Measurements from ENCODE around the gene UBE2V1.
"Not testable (repeated sequence)": the region's sequence is repeated elsewhere in the genome, so short reads cannot be mapped to it uniquely, and the experiment has no call there.

UBE2V1 gene

DNA sequence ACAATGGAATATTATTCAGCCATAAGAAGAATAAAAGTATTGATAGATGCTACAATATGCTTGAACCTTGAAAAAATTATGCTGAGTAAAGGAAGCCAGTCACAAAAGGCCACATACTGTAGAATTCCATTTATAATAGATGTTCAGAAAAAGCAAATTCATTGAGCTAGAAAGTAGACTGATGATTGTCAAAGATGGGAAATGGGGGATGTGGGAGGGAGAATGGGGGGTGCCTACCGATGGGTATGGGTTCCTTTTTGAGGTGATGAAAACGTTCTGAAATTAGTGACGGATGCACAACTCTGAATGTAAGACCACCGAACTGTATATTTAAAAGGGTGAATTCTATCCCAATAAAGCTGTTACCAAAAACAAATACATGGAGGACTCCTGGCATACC is 18.4 kb downstream of the UBE2V1 start:
- no peak for DNase-seq (ENCODE audit: low spot score)

DNA sequence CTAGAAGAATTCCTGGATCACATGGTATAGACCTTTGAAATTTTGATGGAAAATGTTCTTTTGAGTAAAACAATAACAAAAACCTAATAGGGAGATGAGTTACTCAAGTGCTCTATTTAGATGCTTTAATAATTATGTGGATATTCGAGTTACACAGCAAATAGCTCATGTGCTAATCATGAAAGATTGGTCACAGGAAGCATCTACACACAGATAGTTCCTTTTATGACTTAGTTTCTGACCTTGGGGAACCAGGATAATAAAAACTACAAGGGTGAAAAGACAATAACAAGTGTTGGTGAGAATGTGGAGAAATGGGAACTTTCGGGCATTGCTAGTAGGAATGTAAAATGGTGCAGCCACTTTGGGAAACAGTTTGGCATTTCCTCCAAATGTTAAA is 19.7 kb downstream of the UBE2V1 start:
- DNase-seq (ENCODE audit: low spot score) = no peak

DNA sequence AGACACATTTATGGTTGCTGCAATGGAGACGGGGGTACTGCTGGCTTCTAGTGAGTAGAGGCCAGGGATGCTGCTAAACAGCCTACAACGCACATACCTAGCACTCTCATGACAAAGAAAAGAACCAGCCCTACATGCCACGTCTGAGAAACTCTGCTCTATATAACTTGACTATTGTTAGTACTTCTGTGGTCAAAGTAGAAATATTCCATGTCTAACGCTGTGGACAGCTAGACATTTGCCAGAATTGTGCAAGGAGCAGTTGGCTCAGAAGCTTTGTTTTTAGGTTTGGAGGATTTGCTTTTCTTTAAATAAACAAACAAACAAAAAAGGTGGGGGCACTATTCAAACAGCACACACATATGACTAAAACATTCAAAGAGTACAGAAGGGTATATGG is 20.5 kb downstream of the UBE2V1 start:
- no peak for DNase-seq (ENCODE audit: low spot score)

DNA sequence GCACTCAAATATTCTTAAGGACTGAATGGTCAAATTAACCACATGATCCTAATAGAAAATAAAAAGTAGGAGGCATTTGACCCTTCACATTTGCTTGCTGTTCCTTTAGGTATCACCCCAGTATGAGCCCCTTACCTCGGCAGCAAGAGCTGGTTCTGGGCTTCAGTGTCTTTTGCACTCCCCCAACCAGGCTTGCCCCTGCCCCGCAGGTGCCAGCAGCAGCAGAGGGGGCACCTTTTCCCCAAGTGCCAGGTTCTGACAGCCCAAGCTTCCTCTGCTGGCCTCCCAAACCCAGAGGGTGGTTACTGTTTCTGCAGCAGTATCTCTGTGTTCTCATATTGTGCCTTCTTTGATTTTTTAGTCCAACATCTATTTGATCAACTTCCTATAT is 23.2 kb downstream of the UBE2V1 start:
- DNase-seq (ENCODE audit: low spot score) = no peak

DNA sequence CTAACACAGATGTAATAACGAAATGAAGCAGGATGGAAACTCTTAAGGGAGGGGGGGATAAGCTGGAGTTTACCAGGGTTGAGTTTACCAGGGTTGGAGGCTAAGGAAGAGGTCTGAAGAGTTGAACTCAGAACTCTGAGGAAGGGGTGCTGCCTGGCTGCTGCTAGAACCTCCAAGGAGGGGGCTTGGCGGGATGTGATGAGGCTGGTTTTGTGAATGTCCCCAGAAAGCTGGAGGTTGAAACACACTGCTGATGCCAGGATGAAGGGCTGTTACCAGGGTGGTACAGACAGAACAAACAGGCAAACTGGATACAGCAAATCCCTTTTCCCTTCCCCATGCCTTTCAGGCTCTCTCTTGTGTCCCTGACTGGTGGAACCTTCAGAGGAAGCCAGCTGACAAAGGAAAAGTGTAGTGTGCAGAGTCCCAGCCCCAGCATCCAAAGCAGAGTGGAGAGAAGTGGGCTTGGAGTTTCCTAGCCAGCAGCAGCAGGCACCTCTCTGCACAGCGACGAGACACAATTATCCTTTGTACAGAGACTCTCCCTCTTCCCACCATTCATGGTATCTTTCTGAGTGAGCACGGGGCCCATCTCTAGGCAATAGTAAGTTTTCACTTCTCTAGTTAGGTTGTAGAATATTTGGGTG is 23.7 kb downstream of the UBE2V1 start:
- DNase-seq (ENCODE audit: low spot score) = no peak

DNA sequence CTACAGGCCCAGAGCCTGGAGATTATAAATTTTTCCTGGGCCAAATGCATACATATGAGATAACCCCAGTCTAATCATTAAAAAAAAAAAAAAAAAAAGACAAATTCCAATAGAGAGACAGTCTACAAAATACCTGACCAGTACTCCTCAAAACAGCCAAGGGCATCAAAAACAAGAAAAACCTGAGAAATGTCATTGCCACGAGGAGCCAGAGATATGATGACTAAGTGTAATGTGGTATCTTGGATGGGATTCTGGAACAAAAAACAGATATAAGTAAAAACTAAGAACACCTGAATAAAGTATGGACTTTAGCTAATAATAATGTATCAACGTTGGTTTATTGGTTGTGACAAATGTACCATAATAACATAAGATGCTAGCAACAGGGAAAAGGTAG is 24.9 kb downstream of the UBE2V1 start:
- DNase-seq (ENCODE audit: low spot score) = no peak

DNA sequence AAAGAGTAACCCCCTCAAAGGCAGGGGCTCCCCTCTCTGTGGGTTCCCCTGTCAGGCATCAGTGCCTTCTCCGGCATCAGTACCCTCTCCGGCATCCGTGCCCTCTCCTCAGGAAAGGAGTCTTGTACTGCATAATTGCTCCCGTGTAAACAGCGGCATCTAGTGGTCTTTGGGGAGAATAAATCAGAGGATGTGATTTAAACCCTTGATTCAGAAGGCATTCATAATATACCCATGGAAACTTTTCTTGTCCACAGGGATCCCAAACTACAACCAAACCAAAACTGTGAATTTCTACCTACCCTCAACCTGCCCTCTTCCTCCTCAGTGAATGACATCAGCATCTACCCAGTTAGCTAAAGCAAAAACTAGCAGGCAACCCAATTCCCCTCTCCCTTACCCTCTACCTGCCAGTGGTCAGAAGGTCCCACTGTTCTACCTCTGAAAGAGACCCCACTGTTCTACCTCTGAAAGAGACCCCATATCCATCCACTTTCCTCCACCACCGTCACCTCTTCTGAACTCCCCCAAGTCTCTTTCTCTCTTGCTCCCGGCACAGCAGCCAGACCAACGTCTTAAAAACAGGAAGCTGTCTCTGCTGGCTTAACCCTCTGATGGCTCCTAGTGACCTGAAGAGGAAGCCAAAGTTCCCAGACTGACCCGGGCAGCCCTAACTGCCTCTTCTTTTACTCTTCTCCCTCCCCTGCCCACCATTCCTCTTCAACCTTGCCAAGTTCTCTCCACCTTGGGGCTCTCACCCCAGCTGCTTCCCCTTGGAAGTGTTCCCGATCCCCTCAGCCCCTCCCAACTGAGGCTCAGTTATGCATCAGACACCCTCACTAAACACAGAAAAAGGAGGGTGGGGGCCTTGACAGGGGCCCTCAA is 27.2 kb downstream of the UBE2V1 start:
- peak; percentile 80 for DNase-seq (ENCODE audit: low spot score)

DNA sequence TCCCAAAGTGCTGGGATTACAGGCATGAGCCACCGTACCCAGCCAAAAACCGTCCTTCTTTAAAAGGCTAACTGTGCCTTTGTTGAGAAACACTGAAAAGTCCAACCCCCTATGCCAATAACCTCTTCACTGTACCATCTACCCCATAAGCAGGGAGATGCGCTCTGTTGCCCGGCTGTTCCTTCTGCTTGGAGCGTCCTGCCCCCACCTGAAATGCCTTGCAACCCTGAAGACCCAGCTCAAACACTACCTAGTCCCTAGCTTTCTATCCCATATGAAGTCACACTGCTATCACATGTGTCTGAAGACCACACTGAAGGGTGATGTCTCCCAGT is 27.8 kb downstream of the UBE2V1 start:
- DNase-seq (ENCODE audit: low spot score) = no peak

DNA sequence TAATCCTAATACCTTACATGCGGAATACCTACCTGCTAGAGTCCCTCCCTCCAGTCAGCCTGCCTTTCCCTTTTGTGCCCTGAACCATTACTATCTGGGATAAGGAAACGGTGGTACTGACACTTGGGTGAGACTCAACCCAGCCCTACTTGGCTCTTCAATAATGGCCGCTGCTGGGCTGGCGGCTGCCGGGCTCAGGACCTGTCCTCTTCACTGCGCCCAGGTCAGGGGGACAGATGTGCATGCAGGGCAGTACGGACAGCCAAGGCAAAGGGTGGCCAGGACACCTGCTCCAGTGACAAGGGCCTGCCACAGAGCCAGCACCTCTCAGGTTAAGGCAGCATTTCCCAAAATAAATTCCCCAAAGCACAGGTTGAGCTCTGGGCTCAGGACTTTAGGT is 29.9 kb downstream of the UBE2V1 start:
- no peak for DNase-seq (ENCODE audit: low spot score)

DNA sequence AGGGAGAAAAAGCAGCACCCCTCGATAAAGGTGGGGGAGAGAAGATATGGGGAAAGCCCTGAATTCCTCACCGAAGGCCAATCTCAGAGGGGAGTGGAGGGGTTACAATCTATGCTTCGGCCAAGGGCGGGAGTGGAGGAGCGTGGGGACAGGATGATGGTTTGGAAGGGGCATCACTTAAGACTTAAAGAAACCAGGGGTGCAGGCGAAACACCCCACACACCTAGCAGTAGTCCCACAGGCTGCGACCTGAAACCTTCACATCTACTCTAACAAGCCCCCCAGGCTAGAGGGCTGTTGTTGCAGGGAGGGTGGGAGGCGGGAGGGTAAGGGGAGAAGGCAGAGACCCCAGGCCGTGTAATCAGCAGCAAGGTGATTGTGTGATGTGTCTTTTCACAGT is 30.9 kb downstream of the UBE2V1 start:
- DNase-seq (ENCODE audit: low spot score) = not testable (repeated sequence)

DNA sequence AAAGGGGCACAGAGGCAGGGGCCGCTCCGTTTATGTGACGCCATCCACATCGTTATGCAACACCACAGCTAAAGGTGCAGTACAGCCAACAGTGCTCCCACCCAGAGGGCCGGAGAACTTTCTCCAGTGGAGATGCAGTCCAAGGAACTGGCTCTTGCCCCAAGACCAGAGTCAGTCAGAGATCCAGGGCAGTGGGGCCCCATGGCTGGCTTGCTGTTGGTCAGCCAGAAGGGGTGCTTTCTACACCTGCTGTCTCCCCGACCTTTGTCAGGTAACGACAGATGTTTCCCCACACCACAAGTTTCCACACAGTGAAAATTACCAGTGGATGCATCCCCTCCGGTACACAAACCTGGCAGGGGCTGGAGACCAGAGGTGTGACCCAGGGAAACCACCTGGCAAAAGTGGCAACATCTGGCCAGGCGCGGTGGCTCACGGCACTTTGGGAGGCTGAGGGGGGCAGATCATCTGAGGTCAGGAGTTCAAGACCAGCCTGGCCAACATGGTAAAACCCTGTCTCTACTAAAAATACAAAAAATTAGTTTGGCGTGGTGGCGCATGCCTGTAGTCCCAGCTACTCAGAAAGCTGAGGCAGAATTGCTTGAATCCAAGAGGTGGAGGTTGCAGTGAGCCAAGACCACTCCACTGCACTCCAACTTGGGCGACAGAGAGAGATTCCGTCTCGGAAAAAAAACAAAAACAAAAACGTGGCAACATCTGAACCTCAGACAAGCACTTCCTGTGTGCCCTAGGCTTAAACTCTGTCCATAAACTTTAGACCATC is 34.9 kb downstream of the UBE2V1 start:
- no peak for DNase-seq (ENCODE audit: low spot score)

DNA sequence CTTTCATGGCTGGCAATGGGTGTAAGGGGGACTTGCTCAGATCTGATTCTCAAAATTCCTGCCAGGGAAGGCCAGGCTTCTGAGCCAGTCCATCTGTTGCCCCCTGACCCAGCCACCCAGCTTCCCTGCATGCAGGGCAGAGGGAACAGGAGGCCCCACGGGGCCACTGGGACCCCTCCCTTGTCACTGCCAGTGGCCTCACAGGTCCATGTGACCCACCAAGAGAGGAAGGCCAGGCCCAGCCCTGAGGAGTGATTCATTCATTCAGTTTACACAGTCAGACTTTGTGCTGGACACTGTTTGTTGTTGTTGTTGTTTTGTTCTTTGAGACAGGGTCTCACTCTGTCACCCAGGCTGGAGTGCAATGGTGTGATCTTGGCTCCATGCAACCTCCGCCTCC is 39.5 kb downstream of the UBE2V1 start:
- DNase-seq (ENCODE audit: low spot score) = no peak

DNA sequence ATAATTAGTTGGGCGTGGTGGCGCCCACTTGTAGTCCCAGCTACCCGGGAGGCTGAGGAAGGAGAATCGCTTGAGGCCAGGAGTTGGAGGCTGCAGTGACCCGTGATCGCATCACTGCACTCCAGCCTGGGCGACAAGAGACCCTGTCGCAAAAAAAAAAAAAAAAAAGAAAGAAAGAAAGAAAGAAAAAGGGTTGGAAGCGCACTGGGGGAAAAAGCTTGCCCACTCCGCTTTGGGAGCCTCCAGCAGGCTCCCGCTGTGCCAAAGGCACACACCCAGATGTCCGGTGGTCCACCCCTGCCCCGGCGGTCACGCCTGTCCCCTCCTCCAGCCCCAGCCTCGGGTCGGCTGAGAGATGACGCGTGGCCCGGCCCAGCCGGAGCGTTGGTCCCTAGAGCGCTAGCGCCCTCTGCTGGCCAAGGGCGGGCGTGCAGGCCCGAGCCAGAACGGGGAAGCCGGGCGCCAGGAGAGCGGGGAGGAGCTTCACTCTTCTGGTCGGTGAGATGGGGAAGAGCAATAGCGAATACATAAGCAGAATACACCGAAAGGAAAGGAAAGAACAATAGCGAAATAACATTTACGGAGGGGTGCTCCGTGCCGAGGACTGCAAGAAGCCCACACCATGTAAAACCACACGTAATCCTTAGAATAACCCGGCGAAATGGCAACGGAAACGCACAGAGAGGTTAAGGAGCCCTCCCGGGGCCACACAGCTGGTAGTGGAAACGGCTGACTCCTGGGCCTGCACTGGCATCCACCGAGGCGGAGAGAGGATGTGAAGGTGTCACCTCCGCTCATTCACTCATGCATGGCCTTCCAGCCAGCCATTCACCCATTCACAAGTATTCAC is 41.7 kb downstream of the UBE2V1 start:
- DNase-seq (ENCODE audit: low spot score) = peak; percentile 85

DNA sequence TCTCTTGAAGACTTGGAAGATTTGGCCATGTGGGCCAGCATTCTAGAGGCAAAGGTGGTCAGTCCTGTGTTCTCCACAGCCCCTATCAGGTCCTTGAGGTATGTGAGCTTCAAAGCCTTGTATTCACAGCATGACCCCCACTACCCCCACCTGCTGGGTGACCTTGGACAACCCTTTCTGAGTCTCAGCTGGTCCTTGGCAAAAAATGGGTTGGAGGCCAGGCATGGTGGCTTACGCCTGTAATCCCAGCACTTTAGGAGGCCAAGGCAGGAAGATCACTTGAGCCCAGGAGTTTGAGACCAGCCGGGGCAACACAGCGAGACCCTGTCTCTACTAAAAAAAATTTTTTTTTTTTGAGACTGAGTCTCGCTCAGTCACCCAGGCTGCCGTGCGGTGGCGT is 42.6 kb downstream of the UBE2V1 start:
- DNase-seq (ENCODE audit: low spot score) = no peak

DNA sequence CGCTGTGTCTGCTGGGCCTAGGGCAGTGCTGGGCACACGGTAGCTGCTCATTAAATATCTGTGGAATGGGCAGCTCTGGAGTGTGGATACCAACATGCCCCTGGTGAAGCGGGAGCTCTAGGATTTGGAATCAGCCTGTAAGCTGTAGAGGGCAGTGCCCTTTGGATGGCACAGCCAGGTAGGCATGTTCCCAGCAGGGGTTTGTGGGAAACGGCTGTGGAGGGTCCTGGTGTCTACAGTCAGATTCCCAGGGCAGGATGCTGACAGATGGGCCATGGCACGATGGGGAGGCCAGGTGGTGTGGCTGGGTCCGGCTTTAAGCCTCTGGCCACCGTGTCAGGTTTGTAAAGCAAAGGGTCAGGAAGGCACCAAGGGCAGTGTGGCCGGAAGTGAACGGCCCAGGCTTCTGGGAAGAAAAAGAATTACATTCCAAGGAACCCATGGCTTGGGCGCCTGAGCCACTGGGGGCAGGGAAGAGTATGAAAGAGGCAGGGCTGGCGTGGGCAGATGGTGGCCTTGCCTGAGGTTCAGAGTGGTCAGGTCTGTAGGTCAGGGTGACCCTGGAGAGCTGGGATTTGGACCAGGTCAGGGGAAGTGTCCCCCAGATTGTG is 44.8 kb downstream of the UBE2V1 start:
- no peak for DNase-seq (ENCODE audit: low spot score)

DNA sequence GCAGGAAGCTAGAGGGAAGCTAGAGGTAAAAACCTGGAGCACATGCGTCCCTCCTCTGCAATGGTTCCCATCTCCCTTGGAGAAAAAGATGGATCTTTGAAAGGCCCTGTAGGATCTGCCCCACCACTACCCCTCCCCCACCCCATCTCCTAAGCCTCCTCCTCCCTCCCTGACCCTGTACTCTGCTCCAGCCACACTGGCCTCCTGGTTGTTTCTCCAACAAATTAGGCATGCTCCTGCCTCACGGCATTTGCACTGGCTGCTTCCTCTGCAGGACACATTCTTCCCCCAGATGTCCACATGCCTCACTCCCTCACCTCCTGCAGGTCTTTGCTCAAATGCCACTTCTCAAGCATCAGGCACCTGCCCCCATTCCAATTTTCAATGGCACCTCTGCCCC is 45.5 kb downstream of the UBE2V1 start:
- DNase-seq (ENCODE audit: low spot score) = no peak

DNA sequence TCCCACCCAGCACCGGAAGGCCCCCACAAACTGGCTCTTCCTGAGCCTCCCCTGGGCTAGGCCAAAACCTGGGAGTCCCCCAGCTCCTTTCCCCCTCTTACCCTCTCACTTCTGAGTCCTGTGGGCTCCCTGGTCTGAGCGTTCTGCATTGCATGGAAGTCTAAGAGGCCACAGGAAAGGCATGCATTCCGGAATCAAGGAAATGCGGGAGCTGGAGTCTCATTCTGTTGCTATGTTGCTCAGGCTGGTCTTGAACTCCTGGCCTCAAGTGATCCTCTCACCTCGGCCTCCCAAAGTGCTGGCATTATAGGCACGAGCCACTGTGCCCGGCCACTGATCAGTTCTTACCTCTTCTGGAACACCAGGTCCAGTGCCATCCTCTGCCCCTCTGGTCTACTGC is 45.9 kb downstream of the UBE2V1 start:
- DNase-seq (ENCODE audit: low spot score) = no peak

DNA sequence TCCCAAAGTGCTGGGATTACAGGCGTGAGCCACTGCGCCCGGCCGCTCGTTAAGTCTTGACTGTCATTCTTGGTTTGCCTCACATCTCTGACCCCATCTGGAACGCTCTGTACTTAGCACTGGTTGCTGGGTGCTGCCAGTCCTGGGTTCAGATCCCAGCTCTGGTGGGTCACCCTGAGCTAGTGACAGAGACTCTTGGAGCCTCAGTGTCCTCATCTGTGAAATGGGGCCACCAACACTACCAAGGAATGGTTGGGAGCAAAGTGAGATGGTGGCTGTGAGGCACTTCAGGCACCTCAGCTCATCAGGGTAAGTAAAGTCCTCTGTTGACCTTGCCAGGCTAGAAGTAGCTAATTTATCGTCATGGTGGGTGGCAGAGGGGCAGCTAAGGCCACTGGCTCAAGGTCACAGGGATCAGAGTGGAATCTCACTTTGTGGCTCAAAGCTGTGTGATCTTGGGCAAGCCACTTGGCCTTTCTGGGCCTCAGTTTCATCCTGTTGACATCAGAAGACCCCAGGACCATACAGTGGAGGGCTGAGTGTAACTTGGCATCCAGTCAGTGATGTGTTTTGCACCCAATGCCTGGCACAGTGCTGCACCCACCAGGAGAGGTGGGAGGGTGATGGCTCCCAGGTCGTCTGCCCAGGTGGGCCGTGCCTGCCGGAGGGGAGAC is 46.7 kb downstream of the UBE2V1 start:
- DNase-seq (ENCODE audit: low spot score) = no peak

DNA sequence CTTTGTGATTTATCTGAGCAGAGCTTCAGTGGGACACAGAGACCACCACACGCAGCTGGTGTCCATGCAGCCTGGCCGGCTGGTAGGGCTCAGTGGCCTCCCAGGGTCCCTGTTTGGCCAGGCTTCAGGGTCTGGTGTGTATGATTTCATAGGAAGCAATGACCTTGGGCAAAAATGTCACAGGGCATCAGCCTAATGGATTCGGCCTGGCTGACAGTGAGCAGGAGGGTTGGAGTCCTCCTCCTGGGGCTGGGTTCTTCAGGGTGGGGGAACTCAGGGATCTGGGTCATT is 47.7 kb downstream of the UBE2V1 start:
- no peak for DNase-seq (ENCODE audit: low spot score)

DNA sequence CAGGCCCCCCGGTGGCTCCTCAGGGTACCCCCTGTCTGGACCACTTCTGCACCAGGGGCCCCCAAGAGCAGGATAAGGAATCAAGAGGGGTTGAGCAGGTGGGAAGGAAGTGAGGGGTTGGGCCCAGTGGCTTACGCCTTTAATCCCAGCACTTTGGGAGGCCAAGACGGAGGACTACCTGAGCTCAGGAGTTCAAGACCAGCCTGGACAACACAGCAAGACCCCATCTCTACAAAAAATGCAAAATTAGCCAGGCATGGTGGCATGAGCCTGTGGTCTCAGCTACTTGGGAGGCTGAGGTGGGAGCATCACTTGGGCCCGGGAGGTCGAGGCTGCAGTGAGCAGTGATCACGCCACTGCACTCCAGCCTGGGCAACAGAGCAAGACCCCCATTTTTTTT is 49.2 kb downstream of the UBE2V1 start:
- not testable (repeated sequence) for DNase-seq (ENCODE audit: low spot score)
